Measurements from ENCODE around the gene PRKN.

PRKN gene

DNA sequence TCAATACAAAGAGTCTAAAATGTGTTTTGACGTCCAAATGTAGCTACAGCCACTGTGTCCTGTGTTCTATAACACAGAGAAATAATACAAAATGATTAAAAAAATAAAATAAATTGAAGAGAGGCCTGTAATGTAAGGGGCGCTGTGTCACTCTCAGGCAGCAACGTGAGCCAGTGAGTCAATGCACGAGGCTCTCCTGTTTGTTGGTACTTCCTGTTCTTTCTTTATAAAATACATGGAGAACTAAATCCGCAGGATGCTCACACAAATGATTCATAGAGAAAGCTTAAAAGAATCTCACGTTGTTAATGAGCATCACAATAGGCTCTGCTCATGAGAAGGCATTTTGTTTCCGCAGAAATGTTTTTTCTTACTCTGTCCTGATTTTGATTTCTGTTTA, 818.7 kb downstream of the PRKN start:
- Histone ChIP-seq H3K4me1 (ENCODE audit: insufficient read depth, low read length, severe bottlenecking) (no peaks in the 10 kb centered on the region), H3K9me3 (ENCODE audit: low read length) (no peaks in the 10 kb centered on the region), H3K36me3 (ENCODE audit: insufficient read depth, low read length) (no peaks in the 10 kb centered on the region), H4K20me1 (ENCODE audit: insufficient read depth, low read length) (no peaks in the 10 kb centered on the region), H3K27ac (ENCODE audit: low read depth, low read length, poor library complexity, severe bottlenecking) (no peak overlapping the region), H3K9me2 (ENCODE audit: low read depth, low read length) (no peaks in the 10 kb centered on the region), H3K4me3 (ENCODE audit: low read depth, low read length, poor library complexity, severe bottlenecking) (no peak overlapping the region), H2AFZ (ENCODE audit: low read length) (no peak overlapping the region), H3F3A (ENCODE audit: insufficient read depth, low read length) (no peaks in the 10 kb centered on the region), H3K79me2 (ENCODE audit: insufficient read depth, low read length) (no peaks in the 10 kb centered on the region), H3K9ac (ENCODE audit: low read length) (no peak overlapping the region), H3K27me3 (ENCODE audit: insufficient read depth, low read length) (no peaks in the 10 kb centered on the region), H3K4me2 (ENCODE audit: low read length) (no peak overlapping the region)
- TF ChIP-seq, protein P1, sequence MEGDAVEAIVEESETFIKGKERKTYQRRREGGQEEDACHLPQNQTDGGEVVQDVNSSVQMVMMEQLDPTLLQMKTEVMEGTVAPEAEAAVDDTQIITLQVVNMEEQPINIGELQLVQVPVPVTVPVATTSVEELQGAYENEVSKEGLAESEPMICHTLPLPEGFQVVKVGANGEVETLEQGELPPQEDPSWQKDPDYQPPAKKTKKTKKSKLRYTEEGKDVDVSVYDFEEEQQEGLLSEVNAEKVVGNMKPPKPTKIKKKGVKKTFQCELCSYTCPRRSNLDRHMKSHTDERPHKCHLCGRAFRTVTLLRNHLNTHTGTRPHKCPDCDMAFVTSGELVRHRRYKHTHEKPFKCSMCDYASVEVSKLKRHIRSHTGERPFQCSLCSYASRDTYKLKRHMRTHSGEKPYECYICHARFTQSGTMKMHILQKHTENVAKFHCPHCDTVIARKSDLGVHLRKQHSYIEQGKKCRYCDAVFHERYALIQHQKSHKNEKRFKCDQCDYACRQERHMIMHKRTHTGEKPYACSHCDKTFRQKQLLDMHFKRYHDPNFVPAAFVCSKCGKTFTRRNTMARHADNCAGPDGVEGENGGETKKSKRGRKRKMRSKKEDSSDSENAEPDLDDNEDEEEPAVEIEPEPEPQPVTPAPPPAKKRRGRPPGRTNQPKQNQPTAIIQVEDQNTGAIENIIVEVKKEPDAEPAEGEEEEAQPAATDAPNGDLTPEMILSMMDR (IDR thresholded peaks at IDR 0.05; ENCODE audit: low read length) = no peak
- TF ChIP-seq EZH2 (IDR thresholded peaks at IDR 0.05; ENCODE audit: borderline replicate concordance, low read length) = no peak

DNA sequence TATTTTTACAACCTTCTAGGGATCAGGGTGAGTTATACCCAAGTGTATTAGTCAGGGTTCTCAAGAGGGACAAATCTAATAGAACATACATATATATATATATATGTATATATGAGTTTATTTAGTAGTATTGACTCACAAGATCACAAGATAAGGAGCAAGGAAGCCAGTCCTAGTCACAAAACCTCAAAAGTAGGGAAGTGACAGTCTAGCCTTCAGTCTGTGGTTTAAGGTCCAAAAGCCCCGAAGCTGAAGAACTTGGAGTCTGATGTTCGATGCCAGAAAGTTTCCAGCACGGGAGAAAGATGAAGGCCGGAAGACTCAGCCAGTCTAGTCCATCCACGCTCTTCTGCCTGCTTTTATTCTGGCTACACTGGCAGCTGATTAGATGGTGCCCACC, 821.0 kb downstream of the PRKN start:
- Histone ChIP-seq H3K27me3 (ENCODE audit: insufficient read depth, low read length) (no peaks in the 10 kb centered on the region), H3F3A (ENCODE audit: insufficient read depth, low read length) (no peaks in the 10 kb centered on the region), H3K9me2 (ENCODE audit: low read depth, low read length) (no peaks in the 10 kb centered on the region), H3K79me2 (ENCODE audit: insufficient read depth, low read length) (no peaks in the 10 kb centered on the region), H3K36me3 (ENCODE audit: insufficient read depth, low read length) (no peaks in the 10 kb centered on the region), H4K20me1 (ENCODE audit: insufficient read depth, low read length) (no peaks in the 10 kb centered on the region), H3K4me3 (ENCODE audit: low read depth, low read length, poor library complexity, severe bottlenecking) (no peak overlapping the region), H3K4me1 (ENCODE audit: insufficient read depth, low read length, severe bottlenecking) (no peaks in the 10 kb centered on the region), H3K27ac (ENCODE audit: low read depth, low read length, poor library complexity, severe bottlenecking) (no peak overlapping the region), H2AFZ (ENCODE audit: low read length) (no peak overlapping the region), H3K9me3 (ENCODE audit: low read length) (no peaks in the 10 kb centered on the region), H3K4me2 (ENCODE audit: low read length) (no peak overlapping the region), H3K9ac (ENCODE audit: low read length) (no peak overlapping the region)
- TF ChIP-seq, protein P1 (IDR thresholded peaks at IDR 0.05; ENCODE audit: low read length) = no peak
- no peak for TF ChIP-seq EZH2 (IDR thresholded peaks at IDR 0.05; ENCODE audit: borderline replicate concordance, low read length)

DNA sequence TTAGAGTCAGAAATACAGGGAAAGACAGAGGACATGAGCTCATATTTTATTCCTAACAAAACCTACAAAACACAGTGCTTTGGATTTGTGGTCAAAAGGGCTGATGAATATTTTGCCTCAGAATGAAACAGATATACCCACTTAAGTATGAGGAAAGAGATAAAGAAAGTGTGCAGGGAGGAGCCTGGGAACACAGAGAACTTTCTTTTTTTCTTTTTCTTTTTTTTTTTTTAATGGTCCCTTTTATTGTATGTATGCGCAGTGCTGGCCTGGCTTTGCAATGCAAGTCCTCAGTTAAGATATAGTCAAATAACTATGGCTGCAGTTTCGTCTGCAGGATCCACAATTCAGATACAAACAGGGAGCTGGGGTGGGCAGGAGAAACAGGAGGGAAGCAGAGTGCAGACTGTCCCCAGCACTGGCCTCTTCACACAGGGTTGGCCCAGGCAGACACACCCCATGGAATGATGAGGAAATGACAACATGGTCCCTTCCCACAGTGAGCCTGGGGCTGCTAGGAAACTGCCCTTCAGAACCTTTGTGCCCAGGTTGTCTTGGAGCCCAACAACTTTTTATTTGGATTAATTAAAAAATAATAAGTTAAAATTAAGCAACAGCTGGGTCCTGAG, 823.9 kb downstream of the PRKN start:
- Histone ChIP-seq H3K79me2 (ENCODE audit: insufficient read depth, low read length) (no peaks in the 10 kb centered on the region), H3K27me3 (ENCODE audit: insufficient read depth, low read length) (no peaks in the 10 kb centered on the region), H3K4me1 (ENCODE audit: insufficient read depth, low read length, severe bottlenecking) (no peaks in the 10 kb centered on the region), H2AFZ (ENCODE audit: low read length) (no peak overlapping the region), H3K9me3 (ENCODE audit: low read length) (no peaks in the 10 kb centered on the region), H3K27ac (ENCODE audit: low read depth, low read length, poor library complexity, severe bottlenecking) (no peak overlapping the region), H3K4me3 (ENCODE audit: low read depth, low read length, poor library complexity, severe bottlenecking) (no peak overlapping the region), H3K9ac (ENCODE audit: low read length) (no peak overlapping the region), H3F3A (ENCODE audit: insufficient read depth, low read length) (no peaks in the 10 kb centered on the region), H3K36me3 (ENCODE audit: insufficient read depth, low read length) (no peaks in the 10 kb centered on the region), H4K20me1 (ENCODE audit: insufficient read depth, low read length) (no peaks in the 10 kb centered on the region), H3K9me2 (ENCODE audit: low read depth, low read length) (no peaks in the 10 kb centered on the region), H3K4me2 (ENCODE audit: low read length) (no peak overlapping the region)
- TF ChIP-seq, protein P1 (IDR thresholded peaks at IDR 0.05; ENCODE audit: low read length) = no peak
- TF ChIP-seq EZH2 (IDR thresholded peaks at IDR 0.05; ENCODE audit: borderline replicate concordance, low read length) = no peak

All from OCI-LY1 (cell line).